Uterus (tissue), 2 donors: ENCODE results near the gene SVBP.

Experiments used
- POLR2A ChIP-seq, 2 donors: fragments of 450-650 bp; IDR thresholded peaks; one replicate each; pipeline ENCODE4 v1.6.1; 2016; ENCODE audit warnings: antibody characterized with exemption in 2 of 2, mild to moderate bottlenecking in 1 of 2, moderate library complexity in 1 of 2
- TF ChIP-seq, protein P1 (sequence below), 4 experiments: fragments of 200-600 bp in 2 of 4; fragments of 450-650 bp in 2 of 4; sonication (generic) in 2 of 4; IDR thresholded peaks; one replicate each; pipeline ENCODE4 v1.5.1; 2016 to 2019; ENCODE audit warnings: antibody characterized with exemption in 4 of 4, mild to moderate bottlenecking in 2 of 4, moderate library complexity in 1 of 4

- TF ChIP-seq, protein P1, sequence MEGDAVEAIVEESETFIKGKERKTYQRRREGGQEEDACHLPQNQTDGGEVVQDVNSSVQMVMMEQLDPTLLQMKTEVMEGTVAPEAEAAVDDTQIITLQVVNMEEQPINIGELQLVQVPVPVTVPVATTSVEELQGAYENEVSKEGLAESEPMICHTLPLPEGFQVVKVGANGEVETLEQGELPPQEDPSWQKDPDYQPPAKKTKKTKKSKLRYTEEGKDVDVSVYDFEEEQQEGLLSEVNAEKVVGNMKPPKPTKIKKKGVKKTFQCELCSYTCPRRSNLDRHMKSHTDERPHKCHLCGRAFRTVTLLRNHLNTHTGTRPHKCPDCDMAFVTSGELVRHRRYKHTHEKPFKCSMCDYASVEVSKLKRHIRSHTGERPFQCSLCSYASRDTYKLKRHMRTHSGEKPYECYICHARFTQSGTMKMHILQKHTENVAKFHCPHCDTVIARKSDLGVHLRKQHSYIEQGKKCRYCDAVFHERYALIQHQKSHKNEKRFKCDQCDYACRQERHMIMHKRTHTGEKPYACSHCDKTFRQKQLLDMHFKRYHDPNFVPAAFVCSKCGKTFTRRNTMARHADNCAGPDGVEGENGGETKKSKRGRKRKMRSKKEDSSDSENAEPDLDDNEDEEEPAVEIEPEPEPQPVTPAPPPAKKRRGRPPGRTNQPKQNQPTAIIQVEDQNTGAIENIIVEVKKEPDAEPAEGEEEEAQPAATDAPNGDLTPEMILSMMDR (IDR thresholded peaks at IDR 0.05): no peak
- TF ChIP-seq POLR2A (IDR thresholded peaks at IDR 0.05): no peak
These were observed 24.4 kb upstream of the SVBP start for GRCh38 chr1:42841440-42842147.
